SK-N-SH treated with all-trans-retinoic acid at 6 μM for 48 hours (cell line): ENCODE measurements around the gene ANKHD1.

Source experiments
- ATAC-seq: fragments of 200-7000 bp; cut with Tn5 transposase; 3 replicates; pipeline ENCODE4 v1.9.1; 2020; ENCODE audit warnings: mild to moderate bottlenecking, moderate library complexity
- ARNTL ChIP-seq: fragments of 450-650 bp; formaldehyde crosslinking; IDR thresholded peaks from 2 replicates; pipeline ENCODE4 v1.5.0; 2020; ENCODE audit warnings: low read depth, mild to moderate bottlenecking, moderate library complexity, borderline replicate concordance
- BACH2 ChIP-seq: fragments of 250-450 bp; sonication (Bioruptor Pico); IDR thresholded peaks from 2 replicates; pipeline ENCODE4 v1.9.0; 2021; ENCODE audit warnings: mild to moderate bottlenecking, borderline replicate concordance
- ESRRG ChIP-seq: fragments of 250-450 bp; sonication (Bioruptor Pico); IDR thresholded peaks from 2 replicates; pipeline ENCODE4 v1.6.1; 2021; ENCODE audit warnings: mild to moderate bottlenecking
- GLIS3 ChIP-seq: fragments of 250-450 bp; sonication (Bioruptor Pico); IDR thresholded peaks from 2 replicates; pipeline ENCODE4 v1.5.0; 2020; ENCODE audit warnings: mild to moderate bottlenecking, moderate library complexity
- ISL1 ChIP-seq: fragments of 250-450 bp; sonication (Bioruptor Pico); IDR thresholded peaks from 2 replicates; pipeline ENCODE4 v2.1.2; 2022; ENCODE audit warnings: mild to moderate bottlenecking, moderate library complexity
- PPARA ChIP-seq: fragments of 250-450 bp; sonication (Bioruptor Pico); IDR thresholded peaks from 2 replicates; pipeline ENCODE4 v1.5.0; 2020; ENCODE audit warnings: mild to moderate bottlenecking, borderline replicate concordance
- RARB ChIP-seq: fragments of 250-450 bp; sonication (Bioruptor Pico); IDR thresholded peaks from 2 replicates; pipeline ENCODE4 v1.8.0; 2021; ENCODE audit warnings: mild to moderate bottlenecking, moderate library complexity
- SNAI2 ChIP-seq: fragments of 250-450 bp; sonication (Bioruptor Pico); IDR thresholded peaks from 2 replicates; pipeline ENCODE4 v1.5.0; 2020; ENCODE audit warnings: mild to moderate bottlenecking, moderate library complexity
- TCF4 ChIP-seq: fragments of 250-450 bp; sonication (Bioruptor Pico); IDR thresholded peaks from 2 replicates; pipeline ENCODE4 v1.8.0; 2021; ENCODE audit warnings: mild to moderate bottlenecking, moderate library complexity, borderline replicate concordance
- TOX ChIP-seq: fragments of 250-450 bp; sonication (Bioruptor Pico); IDR thresholded peaks from 2 replicates; pipeline ENCODE4 v1.8.0; 2021; ENCODE audit warnings: mild to moderate bottlenecking, moderate library complexity, borderline replicate concordance
- ZC3H10 ChIP-seq: fragments of 250-450 bp; sonication (Bioruptor Pico); IDR thresholded peaks from 2 replicates; pipeline ENCODE4 v1.5.1; 2021; ENCODE audit warnings: mild to moderate bottlenecking, moderate library complexity
- ZFP3 ChIP-seq: fragments of 250-450 bp; sonication (Bioruptor Pico); IDR thresholded peaks from 2 replicates; pipeline ENCODE4 v1.5.0; 2020; ENCODE audit warnings: mild to moderate bottlenecking, moderate library complexity
- ZFP30 ChIP-seq: fragments of 450-650 bp; formaldehyde crosslinking; IDR thresholded peaks from 2 replicates; pipeline ENCODE4 v1.5.0; 2022; ENCODE audit warnings: mild to moderate bottlenecking, moderate library complexity
- ZNF565 ChIP-seq: fragments of 450-650 bp; formaldehyde crosslinking; conservative IDR thresholded peaks from 2 replicates; pipeline ENCODE4 v1.5.0; 2020; ENCODE audit warnings: low read depth, mild to moderate bottlenecking, moderate library complexity
- ZNF70 ChIP-seq: fragments of 450-650 bp; formaldehyde crosslinking; IDR thresholded peaks from 2 replicates; pipeline ENCODE4 v1.5.0; 2020; ENCODE audit warnings: mild to moderate bottlenecking, moderate library complexity
- ZNF8 ChIP-seq: fragments of 450-650 bp; formaldehyde crosslinking; IDR thresholded peaks from 2 replicates; pipeline ENCODE4 v1.5.0; 2020; ENCODE audit warnings: mild to moderate bottlenecking, moderate library complexity
- TF ChIP-seq, protein P1 (sequence below): fragments of 250-450 bp; sonication (Bioruptor Pico); IDR thresholded peaks from 2 replicates; pipeline ENCODE4 v1.8.0; 2021; ENCODE audit warnings: low read depth, mild to moderate bottlenecking, moderate library complexity, borderline replicate concordance
- TF ChIP-seq, protein P2 (sequence below): fragments of 250-450 bp; sonication (Bioruptor Pico); IDR thresholded peaks from 2 replicates; pipeline ENCODE4 v1.5.0; 2020; ENCODE audit warnings: mild to moderate bottlenecking, moderate library complexity
- TF ChIP-seq, protein P3 (sequence below): fragments of 250-450 bp; sonication (Bioruptor Pico); IDR thresholded peaks from 2 replicates; pipeline ENCODE4 v1.5.1; 2020; ENCODE audit warnings: low read depth, mild to moderate bottlenecking, moderate library complexity

The ANKHD1 gene

DNA sequence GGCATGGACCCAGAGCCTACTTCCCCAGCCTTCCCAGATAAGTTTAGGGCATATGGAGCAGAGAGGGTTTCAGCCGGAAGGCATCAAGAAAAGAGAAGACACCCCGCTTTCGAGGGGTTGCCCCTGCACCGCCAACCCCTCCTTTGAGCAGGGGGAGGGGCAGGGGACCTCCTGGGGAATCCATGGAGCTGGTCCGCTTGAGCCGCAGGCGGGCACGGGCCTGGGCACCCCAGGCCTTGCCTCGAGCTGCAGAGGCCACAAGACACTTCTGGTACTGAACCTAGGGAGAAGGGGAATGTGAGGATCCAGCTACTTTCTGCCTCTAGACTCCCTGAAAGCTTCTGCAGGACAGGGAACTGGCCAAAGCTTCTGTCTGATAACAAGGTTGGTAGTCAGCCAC, 156.9 kb downstream of the ANKHD1 start:
- TF ChIP-seq ISL1 (CRISPR knock-in tag) = no peak
- no peak for TF ChIP-seq TOX (CRISPR knock-in tag)
- no peak for TF ChIP-seq ARNTL (CRISPR knock-in tag)
- no peak for TF ChIP-seq PPARA (CRISPR knock-in tag)
- no peak for TF ChIP-seq ZNF70
- TF ChIP-seq ESRRG (CRISPR knock-in tag) = no peak
- TF ChIP-seq ZFP3 (CRISPR knock-in tag) = no peak
- TF ChIP-seq, protein P1, sequence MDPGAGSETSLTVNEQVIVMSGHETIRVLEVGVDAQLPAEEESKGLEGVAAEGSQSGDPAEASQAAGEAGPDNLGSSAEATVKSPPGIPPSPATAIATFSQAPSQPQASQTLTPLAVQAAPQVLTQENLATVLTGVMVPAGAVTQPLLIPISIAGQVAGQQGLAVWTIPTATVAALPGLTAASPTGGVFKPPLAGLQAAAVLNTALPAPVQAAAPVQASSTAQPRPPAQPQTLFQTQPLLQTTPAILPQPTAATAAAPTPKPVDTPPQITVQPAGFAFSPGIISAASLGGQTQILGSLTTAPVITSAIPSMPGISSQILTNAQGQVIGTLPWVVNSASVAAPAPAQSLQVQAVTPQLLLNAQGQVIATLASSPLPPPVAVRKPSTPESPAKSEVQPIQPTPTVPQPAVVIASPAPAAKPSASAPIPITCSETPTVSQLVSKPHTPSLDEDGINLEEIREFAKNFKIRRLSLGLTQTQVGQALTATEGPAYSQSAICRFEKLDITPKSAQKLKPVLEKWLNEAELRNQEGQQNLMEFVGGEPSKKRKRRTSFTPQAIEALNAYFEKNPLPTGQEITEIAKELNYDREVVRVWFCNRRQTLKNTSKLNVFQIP (CRISPR knock-in tag) = no peak
- TF ChIP-seq, all 23 proteins: peak for 0
- no peak for ATAC-seq

DNA sequence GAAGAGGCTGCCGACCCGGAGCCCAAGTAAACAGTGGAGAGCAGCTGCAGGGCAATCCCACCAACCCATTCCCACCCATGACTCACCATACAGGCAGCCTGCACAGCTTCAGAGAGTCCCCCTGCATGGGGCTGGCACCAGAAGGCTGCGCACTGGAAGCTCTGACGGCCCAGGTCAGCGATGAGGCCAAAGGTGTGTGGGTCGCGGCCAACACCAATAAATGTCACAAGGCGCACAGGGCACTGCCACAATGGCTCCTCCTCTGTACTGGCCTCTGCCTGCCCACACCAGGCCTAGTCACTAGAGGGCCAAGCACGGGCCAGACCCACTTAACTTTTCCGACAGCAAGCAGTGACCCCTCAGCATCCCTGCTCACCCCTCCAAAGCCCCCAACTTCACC, 158.6 kb downstream of the ANKHD1 start:
- TF ChIP-seq TCF4 (CRISPR knock-in tag) = no peak
- no peak for TF ChIP-seq ZNF70
- no peak for TF ChIP-seq ARNTL (CRISPR knock-in tag)
- no peak for TF ChIP-seq ISL1 (CRISPR knock-in tag)
- no peak for TF ChIP-seq TOX (CRISPR knock-in tag)
- TF ChIP-seq ZC3H10 (CRISPR knock-in tag) = no peak
- TF ChIP-seq ZNF8 (CRISPR knock-in tag) = no peak
- TF ChIP-seq GLIS3 = no peak
- TF ChIP-seq, protein P2, sequence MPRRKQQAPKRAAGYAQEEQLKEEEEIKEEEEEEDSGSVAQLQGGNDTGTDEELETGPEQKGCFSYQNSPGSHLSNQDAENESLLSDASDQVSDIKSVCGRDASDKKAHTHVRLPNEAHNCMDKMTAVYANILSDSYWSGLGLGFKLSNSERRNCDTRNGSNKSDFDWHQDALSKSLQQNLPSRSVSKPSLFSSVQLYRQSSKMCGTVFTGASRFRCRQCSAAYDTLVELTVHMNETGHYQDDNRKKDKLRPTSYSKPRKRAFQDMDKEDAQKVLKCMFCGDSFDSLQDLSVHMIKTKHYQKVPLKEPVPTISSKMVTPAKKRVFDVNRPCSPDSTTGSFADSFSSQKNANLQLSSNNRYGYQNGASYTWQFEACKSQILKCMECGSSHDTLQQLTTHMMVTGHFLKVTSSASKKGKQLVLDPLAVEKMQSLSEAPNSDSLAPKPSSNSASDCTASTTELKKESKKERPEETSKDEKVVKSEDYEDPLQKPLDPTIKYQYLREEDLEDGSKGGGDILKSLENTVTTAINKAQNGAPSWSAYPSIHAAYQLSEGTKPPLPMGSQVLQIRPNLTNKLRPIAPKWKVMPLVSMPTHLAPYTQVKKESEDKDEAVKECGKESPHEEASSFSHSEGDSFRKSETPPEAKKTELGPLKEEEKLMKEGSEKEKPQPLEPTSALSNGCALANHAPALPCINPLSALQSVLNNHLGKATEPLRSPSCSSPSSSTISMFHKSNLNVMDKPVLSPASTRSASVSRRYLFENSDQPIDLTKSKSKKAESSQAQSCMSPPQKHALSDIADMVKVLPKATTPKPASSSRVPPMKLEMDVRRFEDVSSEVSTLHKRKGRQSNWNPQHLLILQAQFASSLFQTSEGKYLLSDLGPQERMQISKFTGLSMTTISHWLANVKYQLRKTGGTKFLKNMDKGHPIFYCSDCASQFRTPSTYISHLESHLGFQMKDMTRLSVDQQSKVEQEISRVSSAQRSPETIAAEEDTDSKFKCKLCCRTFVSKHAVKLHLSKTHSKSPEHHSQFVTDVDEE (CRISPR knock-in tag) = no peak
- TF ChIP-seq BACH2 (CRISPR knock-in tag) = no peak
- no peak for ATAC-seq

DNA sequence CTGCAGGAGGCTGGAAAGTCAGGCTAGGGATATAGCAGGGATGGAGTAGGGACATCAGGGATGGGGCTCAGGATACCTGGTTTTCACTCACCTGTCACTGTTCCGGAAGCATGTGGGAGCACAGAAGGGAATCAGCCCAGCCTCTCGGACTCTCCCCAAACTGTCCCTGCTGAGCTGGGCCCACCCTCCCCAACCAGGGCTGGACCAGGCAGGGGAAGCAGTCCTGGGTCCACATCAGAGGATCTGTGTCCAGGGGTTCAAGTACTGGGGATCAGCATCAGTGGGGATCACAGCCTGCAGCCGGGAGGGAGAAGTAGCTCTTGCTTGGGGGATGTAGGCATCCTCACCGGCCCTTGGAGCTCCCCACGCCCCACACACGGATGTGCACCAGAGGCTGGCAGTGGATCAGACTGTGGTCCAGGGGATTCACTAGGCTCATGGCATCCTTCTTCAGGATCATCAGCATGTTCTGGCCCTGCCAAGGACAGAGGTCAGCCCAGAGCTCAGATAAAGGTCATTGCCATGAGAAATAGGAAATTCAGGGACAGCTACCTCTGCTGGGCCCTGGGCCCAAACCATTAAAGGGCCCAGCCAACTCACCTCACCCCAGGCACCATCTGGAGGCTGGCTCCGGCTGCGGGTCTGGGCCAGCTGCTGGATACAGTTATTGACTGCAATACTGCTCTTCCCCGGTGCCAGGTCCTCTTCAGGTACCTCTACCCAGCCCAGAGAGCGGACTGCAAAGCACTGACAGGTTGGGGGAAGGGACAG, 160.3 kb downstream of the ANKHD1 start:
- no peak for ATAC-seq
- TF ChIP-seq RARB (CRISPR knock-in tag) (no peak), ESRRG (CRISPR knock-in tag) (no peak), PPARA (CRISPR knock-in tag) (no peak), SNAI2 (CRISPR knock-in tag) (no peak), ZNF565 (no peak), ARNTL (CRISPR knock-in tag) (no peak), ZC3H10 (CRISPR knock-in tag) (no peak), TCF4 (CRISPR knock-in tag) (no peak), ZFP30 (no peak), GLIS3 (no peak), ZFP3 (CRISPR knock-in tag) (no peak)
- TF ChIP-seq, protein P3, sequence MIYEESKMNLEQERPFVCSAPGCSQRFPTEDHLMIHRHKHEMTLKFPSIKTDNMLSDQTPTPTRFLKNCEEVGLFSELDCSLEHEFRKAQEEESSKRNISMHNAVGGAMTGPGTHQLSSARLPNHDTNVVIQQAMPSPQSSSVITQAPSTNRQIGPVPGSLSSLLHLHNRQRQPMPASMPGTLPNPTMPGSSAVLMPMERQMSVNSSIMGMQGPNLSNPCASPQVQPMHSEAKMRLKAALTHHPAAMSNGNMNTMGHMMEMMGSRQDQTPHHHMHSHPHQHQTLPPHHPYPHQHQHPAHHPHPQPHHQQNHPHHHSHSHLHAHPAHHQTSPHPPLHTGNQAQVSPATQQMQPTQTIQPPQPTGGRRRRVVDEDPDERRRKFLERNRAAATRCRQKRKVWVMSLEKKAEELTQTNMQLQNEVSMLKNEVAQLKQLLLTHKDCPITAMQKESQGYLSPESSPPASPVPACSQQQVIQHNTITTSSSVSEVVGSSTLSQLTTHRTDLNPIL (CRISPR knock-in tag) = no peak
- TF ChIP-seq, protein P2 (CRISPR knock-in tag) = no peak
